ENCODE measurements around the gene FRK. TPM values are rescaled to one million over a fixed set of nuclear protein-coding genes. Genes with fewer than 3 reads are reported as not detected.

Gene FRK
- total RNA-seq, 2 donors from 2014 or later, result 1.4 to 2.9 TPM

DNA sequence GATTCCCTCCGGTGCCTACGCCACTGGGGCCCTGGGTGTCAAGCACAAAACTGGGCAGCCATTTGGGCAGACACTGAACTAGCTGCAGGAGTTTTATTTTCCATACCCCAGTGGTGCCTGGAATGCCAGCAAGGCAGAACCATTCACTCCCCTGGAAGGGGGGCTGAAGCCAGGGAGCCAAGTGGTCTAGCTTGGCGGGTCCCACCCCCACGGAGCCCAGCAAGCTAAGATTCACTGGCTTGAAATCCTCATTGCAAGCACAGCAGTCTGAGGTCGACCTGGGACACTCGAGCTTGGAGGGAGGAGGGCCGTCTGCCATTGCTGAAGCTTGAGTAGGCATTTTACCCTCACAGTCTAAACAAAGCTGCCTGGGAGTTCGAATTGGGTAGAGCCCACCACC lies 125.3 kb downstream of the FRK start:
- Histone ChIP-seq H3K27me3 (ENCODE audit: control insufficient read depth, insufficient read depth, low read length, poor library complexity, severe bottlenecking) (no peaks in the 10 kb centered on the region), H3K4me1 (ENCODE audit: control insufficient read depth, insufficient read depth, low read length) (no peaks in the 10 kb centered on the region), H3K9ac (ENCODE audit: extremely low read depth, low read length, poor library complexity, severe bottlenecking) (no peak overlapping the region), H3K36me3 (ENCODE audit: control insufficient read depth, insufficient read depth, low read length) (no peaks in the 10 kb centered on the region), H3K27ac (ENCODE audit: low read depth, low read length) (no peak overlapping the region), H3K4me3 (ENCODE audit: low read length) (no peak overlapping the region), H3K9me3 (ENCODE audit: control insufficient read depth, low read length) (peaks cover 2% of the 10 kb centered on the region)
- Mint-ChIP-seq H3K36me3 (ENCODE audit: low read depth) (peaks cover 2% of the 10 kb centered on the region), H3K9me3 (peaks cover 10% of the 10 kb centered on the region), H3K4me3 (no peak overlapping the region), H3K4me1 (peaks cover 14% of the 10 kb centered on the region), H3K27ac (no peak overlapping the region), H3K27me3 (ENCODE audit: insufficient read depth) (peaks cover 25% of the 10 kb centered on the region)
- TF ChIP-seq, protein P1, sequence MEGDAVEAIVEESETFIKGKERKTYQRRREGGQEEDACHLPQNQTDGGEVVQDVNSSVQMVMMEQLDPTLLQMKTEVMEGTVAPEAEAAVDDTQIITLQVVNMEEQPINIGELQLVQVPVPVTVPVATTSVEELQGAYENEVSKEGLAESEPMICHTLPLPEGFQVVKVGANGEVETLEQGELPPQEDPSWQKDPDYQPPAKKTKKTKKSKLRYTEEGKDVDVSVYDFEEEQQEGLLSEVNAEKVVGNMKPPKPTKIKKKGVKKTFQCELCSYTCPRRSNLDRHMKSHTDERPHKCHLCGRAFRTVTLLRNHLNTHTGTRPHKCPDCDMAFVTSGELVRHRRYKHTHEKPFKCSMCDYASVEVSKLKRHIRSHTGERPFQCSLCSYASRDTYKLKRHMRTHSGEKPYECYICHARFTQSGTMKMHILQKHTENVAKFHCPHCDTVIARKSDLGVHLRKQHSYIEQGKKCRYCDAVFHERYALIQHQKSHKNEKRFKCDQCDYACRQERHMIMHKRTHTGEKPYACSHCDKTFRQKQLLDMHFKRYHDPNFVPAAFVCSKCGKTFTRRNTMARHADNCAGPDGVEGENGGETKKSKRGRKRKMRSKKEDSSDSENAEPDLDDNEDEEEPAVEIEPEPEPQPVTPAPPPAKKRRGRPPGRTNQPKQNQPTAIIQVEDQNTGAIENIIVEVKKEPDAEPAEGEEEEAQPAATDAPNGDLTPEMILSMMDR (conservative IDR thresholded peaks at IDR 0.05), result no peak
- 68 to 69% methylated on average over 4 to 8 of the region's 8 CpGs for whole genome bisulfite sequencing, 2 experiments (ENCODE audit: insufficient coverage in 1 of 2, insufficient read length in 1 of 2)
- DNase-seq, result no peak

DNA sequence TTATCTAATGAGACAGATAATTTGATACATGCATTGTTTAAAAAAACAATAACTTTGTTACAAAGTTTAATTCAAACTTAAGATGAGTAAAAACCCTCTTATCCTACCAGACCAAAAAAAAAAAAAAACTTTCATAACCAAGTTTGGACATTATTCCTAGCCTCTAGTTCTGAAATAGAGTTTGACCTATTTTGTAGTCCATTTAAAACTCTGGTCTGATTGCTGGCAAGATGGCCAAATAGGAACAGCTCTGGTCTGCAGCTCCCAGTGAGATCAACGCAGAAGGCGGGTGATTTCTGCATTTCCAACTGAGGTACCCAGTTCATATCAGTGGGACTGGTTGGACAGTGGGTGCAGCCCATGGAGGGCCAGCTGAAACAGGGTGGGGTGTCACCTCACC lies 125.9 kb downstream of the FRK start:
- Histone ChIP-seq H3K27me3 (ENCODE audit: control insufficient read depth, insufficient read depth, low read length, poor library complexity, severe bottlenecking) (no peaks in the 10 kb centered on the region), H3K4me3 (ENCODE audit: low read length) (no peak overlapping the region), H3K4me1 (ENCODE audit: control insufficient read depth, insufficient read depth, low read length) (no peaks in the 10 kb centered on the region), H3K36me3 (ENCODE audit: control insufficient read depth, insufficient read depth, low read length) (no peaks in the 10 kb centered on the region), H3K27ac (ENCODE audit: low read depth, low read length) (no peak overlapping the region), H3K9me3 (ENCODE audit: control insufficient read depth, low read length) (no peaks in the 10 kb centered on the region), H3K9ac (ENCODE audit: extremely low read depth, low read length, poor library complexity, severe bottlenecking) (no peak overlapping the region)
- H3K4me3 Mint-ChIP-seq, result no peak overlapping the region
- DNase-seq, result no peak
- TF ChIP-seq, protein P1 (conservative IDR thresholded peaks at IDR 0.05), result no peak
- peaks cover 2% of the 10 kb centered on the region for H3K36me3 Mint-ChIP-seq (ENCODE audit: low read depth)
- peaks cover 5% of the 10 kb centered on the region for H3K9me3 Mint-ChIP-seq
- no peak overlapping the region for H3K27ac Mint-ChIP-seq
- WGBS, 2 experiments (ENCODE audit: insufficient coverage in 1 of 2, insufficient read length in 1 of 2), result 100% methylated on average over 2 of the region's 2 CpGs
- H3K4me1 Mint-ChIP-seq, result peaks cover 14% of the 10 kb centered on the region
- peaks cover 23% of the 10 kb centered on the region for H3K27me3 Mint-ChIP-seq (ENCODE audit: insufficient read depth)

DNA sequence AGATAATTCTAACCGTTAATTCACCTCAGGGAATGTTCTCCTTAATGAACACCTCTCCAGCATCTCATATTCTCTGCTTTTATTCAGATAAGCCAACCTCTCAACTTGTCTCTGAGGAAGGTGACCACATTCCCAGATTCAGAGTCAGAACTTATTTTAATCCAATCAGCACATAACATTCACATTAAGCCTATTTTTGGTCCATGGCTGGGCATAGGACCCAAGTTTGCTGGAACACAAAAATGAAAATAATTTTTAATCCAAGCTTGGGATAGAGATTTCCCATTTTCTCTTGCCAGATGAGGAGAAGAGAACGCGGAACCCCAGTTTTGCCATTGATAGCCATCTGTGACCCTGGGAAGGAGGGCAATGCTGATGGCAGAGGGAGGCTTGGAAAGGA lies 126.5 kb downstream of the FRK start:
- no peaks in the 10 kb centered on the region for H3K9me3 Mint-ChIP-seq
- DNase-seq, result no peak
- Histone ChIP-seq H3K27ac (ENCODE audit: low read depth, low read length) (no peak overlapping the region), H3K36me3 (ENCODE audit: control insufficient read depth, insufficient read depth, low read length) (no peaks in the 10 kb centered on the region), H3K9me3 (ENCODE audit: control insufficient read depth, low read length) (no peaks in the 10 kb centered on the region), H3K27me3 (ENCODE audit: control insufficient read depth, insufficient read depth, low read length, poor library complexity, severe bottlenecking) (no peaks in the 10 kb centered on the region), H3K4me3 (ENCODE audit: low read length) (no peak overlapping the region), H3K9ac (ENCODE audit: extremely low read depth, low read length, poor library complexity, severe bottlenecking) (no peak overlapping the region), H3K4me1 (ENCODE audit: control insufficient read depth, insufficient read depth, low read length) (no peaks in the 10 kb centered on the region)
- TF ChIP-seq, protein P1 (conservative IDR thresholded peaks at IDR 0.05), result no peak
- H3K4me1 Mint-ChIP-seq, result peaks cover 14% of the 10 kb centered on the region
- 93 to 100% methylated on average over 2 to 3 of the region's 3 CpGs for WGBS, 2 experiments (ENCODE audit: insufficient coverage in 1 of 2, insufficient read length in 1 of 2)
- no peak overlapping the region for H3K27ac Mint-ChIP-seq
- no peaks in the 10 kb centered on the region for H3K36me3 Mint-ChIP-seq (ENCODE audit: low read depth)
- H3K4me3 Mint-ChIP-seq, result no peak overlapping the region
- peaks cover 16% of the 10 kb centered on the region for H3K27me3 Mint-ChIP-seq (ENCODE audit: insufficient read depth)
